HG03521 (cell line): ENCODE data around the gene CSTA.
"Not testable (repeated sequence)": the region's sequence is repeated elsewhere in the genome, so short reads cannot be mapped to it uniquely, and the experiment has no call there.

Experiments
- ATAC-seq: cut with Tn5 transposase; IDR thresholded peaks from one replicate; pipeline ENCODE4 v1.9.1; 2021; ENCODE audit warnings: mild to moderate bottlenecking, moderate library complexity; ENCODE audit not compliant: unreplicated experiment

Gene CSTA

DNA sequence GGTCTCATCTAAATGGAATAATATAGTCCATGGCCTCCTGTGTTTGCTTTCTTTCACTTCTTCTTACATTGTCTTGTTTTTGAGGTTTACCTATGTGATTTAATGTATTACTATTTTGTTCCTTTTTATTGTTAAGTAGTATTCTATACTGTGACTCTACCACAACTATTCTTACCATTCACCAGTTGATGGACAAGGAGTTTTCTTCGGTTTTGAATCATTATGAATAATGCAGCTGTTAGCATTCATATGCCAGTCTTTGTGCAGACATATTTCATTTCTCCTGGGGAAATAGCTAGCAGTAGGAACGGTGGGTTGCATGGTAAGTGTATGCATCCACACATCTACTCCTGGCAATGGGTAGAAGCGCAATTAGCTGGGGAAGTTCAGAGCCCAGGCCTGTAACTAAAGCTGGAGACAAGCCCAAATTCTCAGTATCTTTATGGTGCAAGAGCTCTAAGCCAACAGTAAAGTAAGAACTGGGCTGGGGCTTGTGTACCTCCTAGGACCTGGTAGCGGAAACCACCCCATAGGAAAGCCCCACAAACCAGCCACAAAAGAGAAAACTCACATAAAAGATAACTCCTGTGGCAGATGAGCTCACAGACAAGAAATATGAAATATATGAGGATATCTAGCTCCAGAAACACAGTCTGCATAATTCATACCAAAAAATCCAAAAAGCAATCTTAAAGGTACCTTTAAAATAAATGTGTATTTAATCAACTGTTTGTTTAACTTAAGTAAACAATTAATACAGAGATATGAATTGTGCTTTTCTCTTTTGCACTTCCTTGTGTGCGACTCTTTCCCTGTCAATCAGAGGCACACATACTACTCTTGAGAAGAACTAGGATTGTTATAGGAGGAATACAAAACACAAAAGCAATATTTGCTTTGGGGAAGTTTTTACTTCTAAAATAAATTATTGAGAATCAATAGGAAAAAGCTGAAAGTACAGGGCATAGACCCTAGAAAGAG lies 2.7 kb upstream of the CSTA start:
- no peak for ATAC-seq

DNA sequence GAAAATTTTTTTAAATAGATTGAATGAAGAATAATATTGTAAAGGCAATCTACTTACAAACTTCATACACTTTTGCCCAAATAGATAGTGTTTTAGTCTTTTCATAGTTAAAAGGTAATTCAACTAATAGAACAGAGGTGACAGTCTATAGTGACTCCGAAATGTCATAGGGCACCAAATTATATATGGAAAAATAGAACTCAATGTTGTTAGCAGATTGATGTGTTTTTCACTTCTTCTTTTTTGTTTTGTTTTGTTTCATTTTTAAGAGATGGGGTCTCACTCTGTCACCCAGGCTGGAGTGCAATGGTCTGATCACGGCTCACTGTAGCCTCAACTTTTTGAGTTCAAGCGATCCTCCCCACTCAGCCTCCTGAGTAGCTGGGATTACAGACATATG lies 721 bp downstream of the CSTA start:
- ATAC-seq = no peak

GRCh38 chr3:122331886-122332285 lies 6.8 kb downstream of the CSTA start:
- no peak for ATAC-seq

- no peak for ATAC-seq
Observed at GRCh38 chr3:122332551-122332950, 7.5 kb downstream of the CSTA start.

GRCh38 chr3:122342803-122343202 lies 17.8 kb downstream of the CSTA start:
- no peak for ATAC-seq

DNA sequence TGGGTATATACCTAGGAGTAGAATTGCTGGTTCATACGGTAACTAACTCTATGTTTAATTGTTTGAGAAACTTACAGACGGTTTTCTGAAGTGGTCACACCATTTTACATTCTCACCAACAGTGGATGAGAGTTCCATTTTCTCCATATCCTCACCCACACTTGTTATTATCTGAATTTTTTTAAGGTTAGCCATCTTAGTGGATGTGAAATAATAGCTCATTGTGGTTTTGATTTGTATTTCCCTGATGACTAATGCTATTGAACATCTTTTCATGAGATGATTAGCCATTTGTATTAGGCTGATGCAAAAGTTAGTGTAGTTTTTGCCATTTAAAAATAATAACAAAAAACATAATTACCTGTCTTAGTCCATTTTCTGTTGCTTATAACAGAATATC lies 18.6 kb downstream of the CSTA start:
- no peak for ATAC-seq

GRCh38 chr3:122349171-122349570 lies 24.1 kb downstream of the CSTA start:
- ATAC-seq = no peak

DNA sequence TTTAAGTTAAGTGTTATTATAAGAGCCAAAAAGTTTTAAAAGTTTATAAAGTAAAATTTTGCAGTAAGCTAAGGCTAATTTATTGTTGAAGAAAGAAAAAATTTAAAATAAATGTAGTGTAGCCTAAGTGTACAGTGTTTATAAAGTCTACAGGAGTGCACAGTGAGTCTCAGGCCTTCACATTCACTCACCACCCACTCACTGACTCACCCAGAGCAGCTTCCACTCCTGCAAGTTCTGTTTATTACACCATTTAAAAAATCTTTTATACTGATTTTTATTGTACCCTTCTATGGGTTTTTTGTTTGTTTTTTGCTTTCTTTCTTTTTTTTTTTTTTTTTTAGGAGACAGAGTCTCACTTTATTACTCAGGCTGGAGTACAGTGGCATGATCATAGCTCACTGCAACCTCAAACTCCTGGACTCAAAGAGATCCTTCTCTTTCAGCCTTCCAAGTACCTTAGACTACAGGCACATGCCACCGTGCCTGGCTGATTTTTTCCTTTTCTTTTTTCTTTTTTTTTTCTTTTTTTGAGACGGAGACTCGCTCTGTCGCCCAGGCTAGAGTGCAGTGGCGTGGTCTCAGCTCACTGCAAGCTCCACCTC lies 25.9 kb downstream of the CSTA start:
- no peak for ATAC-seq

DNA sequence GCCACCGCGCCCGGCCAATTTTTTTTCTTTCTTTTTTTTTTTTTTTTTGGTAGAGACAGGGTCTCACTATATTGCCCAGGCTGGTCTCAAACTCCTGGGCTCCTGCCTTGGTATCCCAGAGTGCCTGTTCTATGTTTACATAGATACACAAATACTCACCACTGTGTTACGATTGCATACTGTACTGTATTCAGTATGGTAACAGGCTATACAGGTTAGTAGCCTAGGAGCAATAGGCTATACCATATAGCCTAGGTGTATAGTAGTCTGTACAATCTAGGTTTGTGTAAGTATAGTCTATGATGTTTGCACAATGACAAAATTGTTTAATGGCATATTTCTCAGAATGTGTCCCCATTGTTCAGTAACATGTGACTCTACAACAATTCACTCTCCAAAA lies 26.6 kb downstream of the CSTA start:
- ATAC-seq = no peak

GRCh38 chr3:122353215-122353614 lies 28.2 kb downstream of the CSTA start:
- no peak for ATAC-seq

DNA sequence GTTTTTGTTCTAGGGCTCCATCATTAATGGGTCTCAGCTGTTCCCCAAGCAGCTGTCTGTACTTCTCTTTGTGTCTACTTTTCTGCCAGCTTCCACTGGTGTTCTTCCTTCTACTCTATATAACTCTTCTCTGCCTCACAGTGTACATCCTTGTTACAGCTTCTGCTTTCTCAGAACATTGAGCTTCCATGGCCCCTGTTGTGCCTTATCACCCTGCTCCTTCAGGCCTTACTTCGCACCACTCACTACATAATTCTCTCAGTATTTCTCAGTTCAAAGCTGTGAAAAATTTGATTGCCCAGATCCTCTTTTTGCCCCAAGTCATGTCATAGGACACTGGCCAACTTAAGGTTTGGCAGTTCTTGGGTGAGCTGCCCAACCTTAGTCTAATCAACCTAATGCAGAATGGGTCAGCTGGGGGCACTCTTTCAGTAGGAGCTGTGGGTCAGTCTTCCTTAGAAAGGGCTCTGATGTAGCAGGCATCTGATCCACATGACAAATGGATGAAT lies 28.9 kb downstream of the CSTA start:
- no peak for ATAC-seq

GRCh38 chr3:122355612-122356011 lies 30.6 kb downstream of the CSTA start:
- no peak for ATAC-seq

DNA sequence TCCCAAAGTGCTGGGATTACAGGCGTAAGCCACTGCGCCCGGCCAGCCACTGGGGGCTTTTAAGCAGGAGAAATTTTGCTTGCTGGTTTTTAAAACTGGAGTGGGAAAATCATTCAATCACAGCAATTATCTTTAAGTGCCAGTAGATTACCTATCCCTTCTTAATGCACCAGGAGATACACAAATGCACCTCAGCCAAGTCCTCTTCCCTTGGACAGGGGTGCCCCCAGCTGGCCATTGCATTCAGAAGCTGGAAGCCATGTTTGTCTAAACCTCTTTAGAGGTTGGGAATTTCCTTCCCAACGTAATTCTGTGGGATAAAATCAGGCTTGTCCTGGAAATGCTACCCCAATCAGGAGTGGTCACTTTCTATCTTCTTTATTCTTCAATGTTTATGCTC lies 31.4 kb downstream of the CSTA start:
- ATAC-seq = no peak

- ATAC-seq = no peak
Observed at GRCh38 chr3:122357828-122358702, 33.0 kb downstream of the CSTA start.

DNA sequence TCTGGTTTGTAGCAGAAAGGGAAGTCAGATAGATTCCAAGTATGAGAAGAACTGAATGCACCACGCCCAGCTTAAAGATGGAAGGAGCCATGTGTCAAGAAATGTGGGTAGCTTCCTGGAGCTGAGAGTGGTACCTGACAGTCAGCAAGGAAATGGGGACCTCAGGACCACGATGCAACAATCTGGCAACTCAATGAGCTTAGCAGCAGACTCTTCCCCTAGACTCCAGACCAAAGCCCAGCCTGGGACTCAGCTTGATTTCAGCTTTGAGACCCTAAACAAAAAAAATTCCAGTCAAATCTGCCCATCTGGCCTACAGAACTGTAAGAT lies 33.6 kb downstream of the CSTA start:
- ATAC-seq = no peak

DNA sequence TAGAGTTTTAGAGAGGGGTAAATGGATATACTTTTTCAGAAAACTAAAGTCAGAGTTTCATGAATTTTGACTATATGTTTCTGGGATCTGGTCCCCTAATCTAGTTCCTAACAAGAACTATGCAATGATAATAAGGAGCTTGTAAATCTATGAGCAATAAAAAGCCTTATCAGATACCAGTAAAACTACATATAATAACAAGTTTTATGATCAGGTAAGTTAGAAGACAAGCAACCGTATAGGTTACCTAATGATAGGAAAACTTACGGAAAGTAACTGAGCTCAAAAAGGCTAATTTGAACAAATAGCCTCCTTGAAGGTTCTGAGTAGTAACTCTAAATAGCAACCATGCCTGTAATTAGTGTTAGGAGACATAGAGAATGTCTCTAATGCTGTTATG lies 37.0 kb downstream of the CSTA start:
- no peak for ATAC-seq

- no peak for ATAC-seq
Observed at GRCh38 chr3:122364490-122364889, 39.4 kb downstream of the CSTA start.

GRCh38 chr3:122365073-122365472 lies 40.0 kb downstream of the CSTA start:
- no peak for ATAC-seq

- ATAC-seq = not testable (repeated sequence)
Observed at GRCh38 chr3:122365582-122366378, 40.7 kb downstream of the CSTA start.

- no peak for ATAC-seq
Observed at GRCh38 chr3:122366379-122366749, 41.3 kb downstream of the CSTA start.

DNA sequence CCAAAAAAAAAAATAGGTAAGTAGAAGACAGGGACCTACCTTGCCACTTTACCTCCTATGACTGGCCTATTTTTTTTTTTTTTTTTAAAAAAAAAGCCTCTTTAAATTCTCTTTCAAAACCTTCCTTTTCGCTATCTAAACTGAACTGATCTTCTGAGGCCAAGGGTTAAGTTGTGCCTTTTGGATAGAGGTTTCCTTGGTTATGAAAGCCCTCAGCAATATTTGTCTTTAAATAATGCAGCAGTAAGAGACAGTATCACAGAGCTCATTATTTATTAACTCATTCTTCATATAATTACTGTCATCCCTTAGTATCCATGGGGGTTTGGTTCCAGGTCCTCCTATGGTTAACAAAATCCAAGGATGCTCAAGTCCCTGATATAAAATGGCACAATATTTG lies 49.0 kb downstream of the CSTA start:
- ATAC-seq = no peak
